HG03575 (cell line): ENCODE data around the gene SLC39A10.

Source experiments
- ATAC-seq: cut with Tn5 transposase; IDR thresholded peaks from one replicate; pipeline ENCODE4 v1.9.1; 2021; ENCODE audit not compliant: unreplicated experiment, insufficient number of reproducible peaks, low FRiP score; ENCODE audit errors: extremely low read depth

The SLC39A10 gene, protein sequence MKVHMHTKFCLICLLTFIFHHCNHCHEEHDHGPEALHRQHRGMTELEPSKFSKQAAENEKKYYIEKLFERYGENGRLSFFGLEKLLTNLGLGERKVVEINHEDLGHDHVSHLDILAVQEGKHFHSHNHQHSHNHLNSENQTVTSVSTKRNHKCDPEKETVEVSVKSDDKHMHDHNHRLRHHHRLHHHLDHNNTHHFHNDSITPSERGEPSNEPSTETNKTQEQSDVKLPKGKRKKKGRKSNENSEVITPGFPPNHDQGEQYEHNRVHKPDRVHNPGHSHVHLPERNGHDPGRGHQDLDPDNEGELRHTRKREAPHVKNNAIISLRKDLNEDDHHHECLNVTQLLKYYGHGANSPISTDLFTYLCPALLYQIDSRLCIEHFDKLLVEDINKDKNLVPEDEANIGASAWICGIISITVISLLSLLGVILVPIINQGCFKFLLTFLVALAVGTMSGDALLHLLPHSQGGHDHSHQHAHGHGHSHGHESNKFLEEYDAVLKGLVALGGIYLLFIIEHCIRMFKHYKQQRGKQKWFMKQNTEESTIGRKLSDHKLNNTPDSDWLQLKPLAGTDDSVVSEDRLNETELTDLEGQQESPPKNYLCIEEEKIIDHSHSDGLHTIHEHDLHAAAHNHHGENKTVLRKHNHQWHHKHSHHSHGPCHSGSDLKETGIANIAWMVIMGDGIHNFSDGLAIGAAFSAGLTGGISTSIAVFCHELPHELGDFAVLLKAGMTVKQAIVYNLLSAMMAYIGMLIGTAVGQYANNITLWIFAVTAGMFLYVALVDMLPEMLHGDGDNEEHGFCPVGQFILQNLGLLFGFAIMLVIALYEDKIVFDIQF

DNA sequence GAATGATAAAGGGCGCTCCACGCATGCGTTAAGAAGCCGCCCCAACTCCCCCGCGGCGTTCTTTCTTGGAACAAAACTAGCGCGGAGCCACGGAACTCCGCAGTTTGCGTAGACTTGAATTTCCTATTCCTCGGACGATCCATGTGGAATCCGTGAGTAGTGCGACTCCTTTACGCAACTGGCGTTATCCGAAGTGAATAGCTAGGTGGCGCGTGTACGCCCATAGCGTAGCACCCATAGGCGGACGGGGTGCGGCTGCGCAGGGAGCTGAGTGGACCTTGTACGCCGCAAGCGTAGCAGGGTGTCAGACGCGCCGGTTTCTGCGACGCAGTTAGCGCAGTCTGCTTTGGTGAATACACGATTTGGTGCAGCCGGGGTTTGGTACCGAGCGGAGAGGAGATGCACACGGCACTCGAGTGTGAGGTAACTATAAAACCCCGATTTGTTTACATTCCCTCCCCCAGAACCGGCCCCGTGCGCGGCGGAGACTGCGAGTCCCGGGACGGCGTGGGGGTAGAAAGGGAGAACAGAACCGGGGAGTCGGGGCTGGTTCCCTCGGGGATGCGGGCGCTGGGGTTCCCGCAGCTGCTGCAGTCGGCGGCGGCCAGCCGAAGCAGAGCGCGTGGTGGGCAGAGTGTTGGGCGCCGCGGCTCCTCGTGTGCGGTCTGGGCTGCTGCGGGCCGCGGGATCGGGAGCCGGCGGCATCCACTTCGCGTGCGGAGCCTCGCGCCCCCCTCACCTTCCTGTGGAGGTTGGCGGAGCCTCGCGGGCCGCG lies at the start of gene SLC39A10:
TSS of gene SLC39A10 (plus strand) at position 368 of the 775 bp plus-strand sequence. CDS start 22,817 bp downstream, outside the sequence.
- ATAC-seq = peak; percentile 56

DNA sequence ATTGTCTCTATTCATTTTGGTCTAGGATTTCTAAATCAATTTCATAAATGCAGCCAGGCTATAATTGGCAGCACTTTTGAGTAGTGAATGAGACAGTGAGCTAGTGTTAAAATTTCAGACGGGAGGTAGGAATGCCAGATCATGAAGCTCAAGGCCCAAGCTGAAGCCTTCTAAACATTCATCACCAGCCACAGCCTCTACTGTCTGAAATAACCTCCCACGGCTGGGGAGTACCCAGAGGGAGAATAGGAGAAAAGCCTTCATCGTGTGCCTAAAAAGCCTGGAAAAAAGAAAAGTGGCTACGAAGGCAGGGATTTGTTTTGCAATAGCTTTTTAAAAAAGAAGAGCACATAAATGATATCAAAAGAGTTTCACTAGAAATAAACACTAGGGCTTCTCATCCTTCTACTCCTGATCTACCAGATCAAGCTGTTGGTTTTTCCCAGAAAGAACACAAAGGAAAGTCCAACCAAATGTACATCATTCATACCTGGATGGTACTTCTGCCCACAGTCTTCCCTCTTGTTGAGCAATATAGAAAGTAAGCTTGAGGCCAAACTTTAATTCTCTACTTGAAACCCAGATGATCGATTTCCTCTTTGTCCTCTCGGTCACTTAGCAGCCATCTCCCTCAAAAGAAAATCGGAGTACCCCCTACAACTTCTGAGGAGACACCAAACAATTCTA lies 48.1 kb upstream of the SLC39A10 start:
- no peak for ATAC-seq

DNA sequence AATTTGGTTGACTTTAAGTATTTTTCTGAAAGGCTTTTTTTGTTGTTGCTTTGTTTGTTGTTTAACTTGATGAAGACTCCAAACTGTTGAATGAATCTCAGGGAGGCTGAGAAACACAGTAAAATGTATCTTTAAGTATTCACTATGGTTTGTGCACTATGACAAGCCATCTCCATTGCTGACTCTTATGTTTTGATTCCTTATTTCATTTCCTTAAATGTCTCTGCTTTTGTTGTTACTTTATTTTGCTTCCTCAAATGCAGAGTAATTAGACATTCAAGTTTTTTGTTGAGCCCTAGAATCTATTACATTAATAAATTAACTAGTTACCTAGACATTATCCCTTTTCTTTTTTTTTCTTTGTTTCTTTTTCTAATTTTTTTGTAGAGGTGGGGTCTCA lies 46.3 kb upstream of the SLC39A10 start:
- no peak for ATAC-seq

DNA sequence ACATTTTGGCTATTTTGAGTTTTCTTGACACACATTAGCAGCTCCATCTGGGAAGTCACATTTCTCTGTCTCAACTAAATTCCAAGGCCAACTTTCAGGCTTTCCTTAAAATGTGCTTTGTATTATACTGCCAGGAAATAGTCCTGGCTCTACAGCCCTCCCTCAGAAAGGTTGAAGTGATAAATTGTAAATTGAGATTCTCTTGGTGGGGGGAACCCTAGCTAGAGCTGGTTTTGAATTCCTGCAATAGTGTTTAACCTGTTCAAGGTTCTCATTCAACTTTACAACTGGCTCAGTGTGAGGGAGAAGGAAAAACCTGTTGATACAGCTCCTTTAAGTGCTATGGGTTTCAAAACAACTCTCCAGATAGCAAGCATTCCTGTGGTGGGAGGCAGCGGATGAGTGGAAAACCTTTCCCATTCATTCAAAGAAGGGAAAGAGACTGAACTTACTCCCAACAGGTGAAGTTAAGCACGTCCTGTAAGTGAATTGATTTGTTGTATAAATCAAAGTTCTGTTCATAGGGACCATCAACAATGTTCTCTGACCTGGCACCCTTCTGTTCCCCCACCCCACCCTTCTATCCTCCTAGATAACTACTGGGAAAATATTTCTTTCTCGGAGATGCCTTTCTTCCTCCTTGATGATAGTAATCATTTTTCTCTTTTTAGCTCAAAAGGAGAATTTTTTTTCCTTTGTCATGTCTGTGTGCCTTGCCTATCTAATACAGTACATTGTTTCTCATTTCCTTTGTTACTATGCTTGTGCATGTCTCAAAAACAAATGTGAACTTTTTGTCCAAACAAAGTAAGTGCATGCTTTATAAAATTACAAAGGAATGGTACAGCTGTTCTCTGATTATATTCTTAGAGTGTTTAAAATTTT lies 44.2 kb upstream of the SLC39A10 start:
- ATAC-seq = no peak

DNA sequence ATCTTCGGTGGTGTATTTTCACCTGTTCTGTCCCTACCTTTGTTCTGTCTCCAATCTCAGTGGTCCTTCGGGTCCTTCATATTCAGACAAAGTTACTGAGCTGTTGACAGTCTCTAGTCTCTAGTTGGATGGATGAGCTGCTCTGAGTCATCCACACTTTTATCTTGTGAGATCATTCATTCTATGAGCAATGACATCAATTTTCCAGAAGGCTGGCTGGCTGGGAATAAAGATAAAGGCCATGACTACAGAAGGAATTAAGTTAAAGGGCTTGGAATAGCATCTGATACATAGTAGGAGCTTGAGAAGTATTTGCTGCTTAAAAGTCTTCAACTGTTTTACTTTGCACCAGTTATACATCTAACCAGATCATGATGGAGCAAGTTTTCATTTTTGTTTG lies 43.1 kb upstream of the SLC39A10 start:
- no peak for ATAC-seq

DNA sequence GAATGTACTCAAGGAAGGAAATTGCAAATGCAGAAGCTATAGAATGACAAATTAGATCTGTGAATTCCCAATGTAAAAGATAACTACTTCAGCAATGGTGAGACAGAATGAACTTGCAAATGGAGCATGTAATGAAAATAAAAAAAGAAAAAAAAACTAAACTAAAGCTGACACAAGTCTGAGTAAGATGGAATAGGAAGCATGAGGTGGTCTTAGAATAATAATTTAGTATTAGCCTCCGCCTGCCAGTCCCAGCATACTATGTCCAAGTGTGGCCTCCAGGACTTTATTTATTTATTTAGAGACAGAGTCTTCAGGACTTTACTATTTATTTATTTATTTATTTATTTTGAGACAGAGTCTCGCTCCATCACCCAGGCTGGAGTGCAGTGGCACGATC lies 37.4 kb upstream of the SLC39A10 start:
- ATAC-seq = no peak

DNA sequence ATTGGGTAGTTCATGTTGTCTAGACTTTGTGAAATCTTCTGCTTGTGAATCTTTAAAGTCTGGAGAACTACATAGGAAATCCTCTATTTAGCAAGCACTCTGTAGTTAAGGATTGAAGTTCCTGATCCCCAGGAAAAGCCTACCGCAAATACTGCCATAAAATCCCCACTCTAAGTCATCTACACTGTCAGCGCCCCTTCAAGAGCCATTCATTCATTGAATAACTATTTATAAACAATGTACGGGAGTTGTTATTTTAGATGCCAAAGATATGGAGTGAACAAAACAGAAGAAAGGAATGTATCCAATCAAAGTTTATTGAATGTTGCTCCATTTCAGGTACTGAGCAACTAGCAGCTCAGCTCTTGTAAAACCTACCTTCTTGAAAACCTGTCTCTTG lies 36.5 kb upstream of the SLC39A10 start:
- ATAC-seq = no peak

DNA sequence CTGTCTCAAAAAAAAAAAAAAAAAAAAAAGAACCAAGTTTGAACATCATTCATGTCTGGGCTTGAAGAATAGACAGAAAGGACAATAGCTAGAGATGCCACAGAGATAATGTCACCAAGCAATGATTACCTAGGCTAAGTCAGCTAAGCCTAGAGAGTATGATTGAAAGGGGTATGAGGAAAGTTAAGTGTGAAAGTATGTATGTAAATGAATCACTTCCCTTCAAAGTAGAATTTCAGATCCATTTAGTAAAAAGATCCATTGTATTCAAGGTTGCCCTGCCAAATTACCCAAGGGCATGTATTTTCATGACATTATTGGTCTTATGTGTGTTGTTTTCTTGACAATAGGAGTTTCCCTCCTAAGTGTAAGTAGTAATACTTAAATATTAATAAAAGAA lies 34.1 kb upstream of the SLC39A10 start:
- ATAC-seq = no peak

DNA sequence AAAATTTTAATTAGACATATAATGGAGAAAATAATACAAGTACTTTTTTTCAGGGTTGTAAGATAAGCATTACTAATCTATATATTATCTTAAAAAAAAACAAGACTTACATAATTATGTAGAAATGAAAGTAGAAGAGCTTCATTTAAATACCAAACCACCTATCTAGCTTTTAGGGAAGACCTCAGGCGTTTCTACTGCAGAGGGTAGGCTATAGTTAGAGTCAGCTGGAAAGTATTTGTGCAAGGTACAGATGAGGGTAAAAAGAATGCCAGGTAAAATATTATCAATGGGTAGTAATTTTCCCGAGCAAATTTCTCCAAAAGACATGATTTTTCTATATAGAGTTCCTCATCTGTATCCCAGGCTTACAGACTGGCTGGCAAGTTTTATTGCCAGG lies 30.5 kb upstream of the SLC39A10 start:
- ATAC-seq = no peak

DNA sequence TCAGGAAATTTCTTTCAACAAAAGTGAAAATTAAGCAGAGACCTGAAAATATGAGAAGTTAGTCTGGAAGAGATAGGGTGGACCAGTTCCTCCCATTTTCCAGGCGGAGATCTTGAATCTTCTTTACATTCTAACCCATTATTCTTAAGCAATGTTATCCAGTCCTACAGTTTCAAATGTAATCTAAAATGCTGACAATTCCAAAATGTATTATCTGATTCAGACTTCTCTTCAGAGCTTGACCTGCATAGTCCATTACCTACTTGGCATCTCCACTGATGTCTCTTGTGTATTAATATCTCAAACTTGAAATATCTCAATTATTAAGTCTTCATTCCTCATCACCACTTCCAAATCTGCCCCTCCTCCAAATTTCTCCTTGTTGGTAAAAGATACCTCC lies 28.4 kb upstream of the SLC39A10 start:
- no peak for ATAC-seq

DNA sequence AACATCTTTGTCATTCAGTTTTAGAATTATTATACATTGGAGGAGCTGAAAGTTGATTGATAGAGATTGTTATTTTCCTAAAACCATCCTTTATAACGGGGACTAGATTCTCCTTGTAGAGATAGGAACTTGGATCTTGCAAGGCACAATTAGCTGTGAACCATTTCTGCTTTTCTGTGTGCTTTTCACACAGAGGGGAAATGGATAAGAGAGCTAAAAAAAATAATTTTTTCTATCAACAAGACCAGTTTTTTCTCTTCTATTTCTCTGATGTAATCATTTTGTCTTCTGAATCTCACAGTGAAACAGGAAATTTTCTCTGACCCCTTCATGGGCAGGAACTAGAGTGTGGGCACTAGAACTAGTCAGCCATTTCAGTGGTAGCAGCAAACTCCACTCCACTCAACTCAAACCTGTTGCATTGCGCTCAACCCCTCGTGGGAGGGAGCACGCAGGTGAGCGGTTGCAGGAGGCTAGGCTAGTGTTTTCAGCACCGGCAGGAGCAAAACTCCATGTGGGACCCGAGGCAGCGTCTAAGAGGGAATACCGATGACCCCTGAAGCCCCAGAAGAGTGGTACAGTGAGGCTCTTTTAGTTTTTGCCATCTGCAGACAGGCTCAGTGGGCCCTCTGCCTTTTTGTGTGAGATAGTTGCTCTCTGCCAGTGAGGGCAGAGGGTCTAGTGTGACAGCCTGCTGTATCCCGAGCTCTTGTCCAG lies 24.0 kb upstream of the SLC39A10 start:
- ATAC-seq = no peak

DNA sequence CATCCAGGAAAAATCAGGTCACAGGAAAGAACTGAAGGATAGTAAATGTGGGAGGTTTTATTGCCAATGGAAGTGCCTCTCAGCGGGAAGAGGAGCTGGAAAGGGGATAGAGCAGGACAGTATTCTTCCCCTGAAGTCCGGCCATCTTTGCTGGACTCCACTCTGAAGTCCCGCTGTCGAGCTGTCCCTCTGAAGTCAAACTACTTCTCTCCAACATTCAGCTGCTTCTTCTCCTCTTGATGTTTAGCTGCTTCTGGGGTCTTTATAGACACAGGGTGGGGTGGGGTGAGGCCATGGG lies 23.5 kb upstream of the SLC39A10 start:
- no peak for ATAC-seq

DNA sequence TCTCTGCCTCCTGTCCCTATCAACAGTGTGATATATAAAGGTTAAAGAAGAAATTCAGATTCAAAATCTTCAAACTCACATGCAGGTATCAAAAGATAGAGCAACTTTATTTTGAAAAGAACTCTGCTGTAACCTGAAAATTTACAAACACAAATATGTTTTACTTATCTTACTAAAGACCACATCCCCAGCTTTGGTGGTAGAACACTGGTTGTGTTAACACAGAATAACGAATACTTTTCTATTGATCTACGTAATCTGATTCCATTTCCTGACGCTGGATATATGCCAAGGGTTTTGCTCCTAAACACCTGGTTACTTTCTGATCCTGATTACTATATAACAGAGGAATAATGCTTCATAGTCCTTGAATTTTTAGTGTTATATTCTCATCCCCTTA lies 23.1 kb upstream of the SLC39A10 start:
- no peak for ATAC-seq

DNA sequence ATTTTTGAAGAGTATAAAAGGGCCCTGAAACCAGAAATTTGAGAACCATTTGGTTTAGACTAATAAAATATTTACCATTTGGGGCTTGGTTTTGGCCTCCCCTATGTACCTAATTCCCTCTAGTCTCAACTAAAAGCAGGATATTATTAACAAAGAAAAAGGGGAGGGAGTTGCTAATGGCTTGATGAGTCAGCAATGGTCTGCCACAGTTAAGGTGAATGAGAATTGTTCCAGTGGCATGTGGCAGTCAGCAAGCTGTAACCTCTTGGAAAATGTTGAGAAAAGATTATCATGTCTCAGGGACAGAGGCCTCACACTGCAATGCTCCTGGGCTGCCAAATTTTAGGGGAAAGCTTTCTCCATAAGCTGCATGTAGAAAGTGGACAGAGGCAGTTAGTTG lies 20.1 kb upstream of the SLC39A10 start:
- no peak for ATAC-seq

DNA sequence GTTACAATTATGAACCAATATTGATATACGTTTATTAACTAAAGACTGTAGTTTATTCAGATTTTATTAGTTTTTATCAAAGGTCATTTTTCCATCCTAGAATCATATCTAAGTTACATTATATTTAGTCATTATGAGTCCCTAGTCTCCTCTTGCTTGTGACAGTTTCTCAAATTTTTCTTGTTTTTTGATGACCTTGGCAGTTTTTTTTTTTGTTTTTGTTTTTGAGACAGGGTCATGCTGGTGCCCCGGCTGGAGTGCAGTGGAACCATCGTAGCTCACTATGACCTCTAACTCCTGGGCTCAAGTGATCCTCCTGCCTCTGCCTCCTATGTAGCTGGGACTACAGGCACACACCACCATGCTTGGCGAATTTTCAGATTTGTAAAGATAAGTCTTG lies 18.3 kb upstream of the SLC39A10 start:
- no peak for ATAC-seq

DNA sequence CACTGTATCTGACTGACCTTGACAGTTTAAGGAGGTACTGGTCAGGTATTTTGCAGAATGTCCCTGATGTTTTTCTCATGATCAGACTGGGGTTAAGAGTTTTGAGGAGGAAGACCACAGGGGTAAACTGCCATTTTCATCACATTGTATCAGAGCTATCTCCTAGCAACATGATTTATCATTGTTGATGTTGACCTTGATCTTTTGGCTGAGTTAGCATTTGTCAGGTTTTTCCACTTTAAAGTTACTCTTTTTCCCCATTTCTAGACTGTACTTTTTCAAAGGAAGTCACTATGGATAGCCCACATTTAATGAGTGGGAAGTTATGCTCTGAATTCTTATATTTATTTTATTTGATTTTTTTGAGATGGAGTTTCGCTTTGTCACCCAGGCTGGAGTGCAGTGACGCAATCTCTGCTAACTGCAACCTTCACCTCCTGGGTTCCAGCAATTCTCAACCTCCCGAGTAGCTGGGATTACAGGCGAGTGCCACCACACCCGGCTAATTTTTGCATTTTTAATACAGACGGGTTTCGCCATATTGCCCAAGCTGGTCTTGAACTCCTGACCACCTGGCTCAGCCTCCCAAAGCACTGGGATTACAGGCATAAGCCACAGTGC lies 17.7 kb upstream of the SLC39A10 start:
- ATAC-seq = no peak

DNA sequence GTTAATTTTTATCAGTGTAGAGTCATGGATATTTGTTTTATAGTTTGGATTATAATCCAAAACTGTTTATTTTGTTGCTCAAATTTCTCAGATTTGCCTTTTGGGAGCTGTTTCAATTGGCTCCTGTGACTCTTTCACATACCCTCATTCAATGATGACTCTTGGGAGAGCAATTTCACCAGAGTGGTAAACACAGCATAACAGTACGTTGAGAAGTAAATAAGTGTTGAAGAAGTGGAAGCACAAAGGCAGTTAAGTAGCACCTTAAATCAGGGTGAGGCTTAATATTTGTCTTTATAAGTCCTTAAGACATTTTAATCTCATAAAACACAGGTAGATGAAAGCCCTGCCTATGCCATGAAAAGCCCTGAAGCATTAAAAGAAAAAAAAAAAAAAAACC lies 17.1 kb upstream of the SLC39A10 start:
- ATAC-seq = no peak
